Inflammatory macrophage treated with lipopolysaccharide for 4 hours (primary cell): ENCODE measurements around the gene SELENOS.

Experiments
- DNase-seq: peaks from one replicate; pipeline ENCODE4 v3.0.0-alpha.2; 2020

The SELENOS gene

DNA sequence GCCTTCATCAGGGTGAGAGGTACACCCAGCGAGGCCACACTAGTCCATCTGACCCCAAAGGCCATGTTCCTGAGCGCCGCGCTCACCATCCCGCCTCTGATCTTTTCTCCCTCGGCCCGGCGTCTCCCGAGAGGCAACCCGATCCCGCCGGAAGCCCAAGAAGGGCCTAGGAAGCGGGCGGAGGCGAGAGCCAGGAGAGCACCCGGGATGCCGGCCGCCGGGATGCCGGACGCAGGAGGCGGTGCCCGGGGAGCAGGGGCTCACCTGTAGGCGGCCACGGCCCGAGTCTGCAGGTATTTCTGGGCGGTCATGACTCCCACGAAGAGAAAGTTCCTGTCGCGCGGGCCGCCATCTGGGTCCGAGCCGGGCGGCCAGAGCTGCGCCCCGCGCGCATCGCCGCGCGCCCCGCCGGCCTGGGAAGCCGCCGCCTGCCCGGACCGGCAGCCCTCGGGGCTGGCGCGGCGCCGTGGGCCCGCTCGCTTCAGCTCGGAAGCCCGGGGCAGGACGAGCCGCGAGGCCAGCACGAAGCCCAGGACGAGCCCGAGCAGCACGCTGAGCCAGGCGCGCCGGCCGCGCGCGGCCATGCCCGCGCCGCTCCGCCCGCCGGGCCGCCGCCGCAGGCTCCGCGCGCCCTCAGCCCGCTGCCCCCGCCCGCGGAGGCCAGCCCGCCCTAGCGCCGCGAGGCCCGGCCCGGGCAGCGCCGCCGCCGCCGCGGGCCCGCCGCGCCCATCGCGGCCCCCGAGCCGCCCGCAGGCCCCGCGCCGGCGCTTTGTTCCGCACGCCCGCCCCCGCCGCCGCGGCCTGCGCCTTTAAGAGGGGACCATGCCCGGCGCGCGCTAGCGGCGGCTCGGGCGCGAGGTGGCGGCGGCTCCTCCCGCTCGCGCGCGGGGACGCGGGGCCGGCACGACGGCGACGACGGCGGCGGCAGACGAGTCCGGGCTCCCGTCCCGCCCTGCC, 26.1 kb downstream of the SELENOS start:
- DNase-seq: peak; percentile 71

DNA sequence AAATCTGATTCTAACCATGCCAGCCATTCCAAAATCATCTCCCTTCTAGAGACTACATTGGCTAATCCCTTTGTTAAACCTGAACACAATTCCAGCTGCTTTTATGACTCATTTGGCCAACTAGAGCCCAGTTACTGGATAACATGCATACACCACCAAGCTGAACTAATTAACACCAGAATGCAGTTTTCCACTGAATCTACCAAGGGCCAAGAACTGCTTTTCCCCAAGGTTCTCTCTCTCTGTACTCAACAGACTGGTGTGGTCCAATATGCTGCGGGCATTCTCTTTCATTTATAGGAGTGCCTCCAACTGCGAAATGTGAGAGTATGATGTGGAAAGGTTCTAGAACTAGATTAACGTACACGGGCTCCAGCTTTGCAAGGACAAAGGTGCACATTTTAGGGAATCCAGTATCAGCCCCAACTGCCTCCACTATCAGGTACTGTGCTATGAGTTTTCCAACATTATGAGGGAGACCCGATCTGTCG, 26.9 kb downstream of the SELENOS start:
- no peak for DNase-seq

DNA sequence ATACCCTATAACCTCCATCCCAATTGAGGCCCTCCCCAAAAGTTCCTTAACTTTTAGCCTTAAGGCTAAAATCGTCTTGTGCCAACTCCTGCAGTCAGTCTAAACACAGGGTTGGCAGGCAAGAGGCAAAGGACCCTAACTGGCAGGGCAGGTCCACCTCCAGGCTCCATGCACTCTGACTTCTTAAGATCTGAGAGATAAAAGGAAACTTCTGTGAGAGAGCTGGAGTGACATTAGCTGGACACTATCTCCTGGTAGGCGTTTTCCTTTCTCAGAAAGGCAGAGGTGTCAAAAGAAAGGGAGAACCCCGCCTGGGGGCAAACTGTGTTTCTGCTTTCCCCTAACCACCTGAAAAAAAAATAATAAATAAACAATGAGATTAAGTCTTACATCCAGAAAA, 29.0 kb downstream of the SELENOS start:
- DNase-seq: no peak

DNA sequence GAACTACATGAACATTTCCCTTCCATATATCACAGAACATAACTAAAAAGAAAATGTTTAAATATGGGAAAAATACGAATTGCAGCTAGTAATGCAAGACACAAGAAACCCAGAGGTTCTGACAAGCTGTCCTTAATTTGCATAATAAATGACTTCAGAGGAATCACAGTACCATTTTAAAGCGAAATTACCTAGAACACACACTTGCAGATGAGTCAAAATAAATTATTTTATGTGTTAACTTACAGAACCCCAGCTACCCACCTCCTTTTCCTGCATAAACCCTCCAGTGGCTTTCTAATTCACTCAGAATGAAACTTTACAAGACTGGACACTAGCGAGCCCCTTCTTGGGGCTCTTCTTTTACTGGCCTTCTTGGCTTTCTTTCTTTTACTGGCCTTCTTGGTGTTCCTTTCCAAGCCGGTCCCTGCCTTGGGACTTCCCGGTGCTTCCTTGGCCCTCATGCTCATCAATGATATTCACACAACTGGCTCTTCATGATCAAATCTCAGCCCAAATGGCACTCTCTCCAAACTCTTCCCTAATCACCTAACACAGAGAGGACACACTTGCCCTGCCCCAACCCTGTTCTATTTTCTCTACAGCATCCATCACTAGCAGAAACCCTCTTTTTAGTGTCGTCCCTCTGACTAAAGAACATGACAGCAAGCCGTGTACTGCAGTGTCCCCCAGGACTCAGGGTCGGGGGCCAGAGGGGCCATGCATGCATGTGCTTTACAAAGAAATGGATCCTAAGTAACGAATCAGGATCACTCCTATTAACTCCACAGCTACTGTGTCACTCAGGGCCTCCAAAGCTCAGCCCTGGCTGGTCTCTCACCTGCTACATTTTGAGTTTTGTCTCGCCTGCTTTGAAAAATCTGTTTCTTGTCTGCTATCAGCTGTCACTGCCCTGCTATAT, 30.2 kb downstream of the SELENOS start:
- DNase-seq: no peak

DNA sequence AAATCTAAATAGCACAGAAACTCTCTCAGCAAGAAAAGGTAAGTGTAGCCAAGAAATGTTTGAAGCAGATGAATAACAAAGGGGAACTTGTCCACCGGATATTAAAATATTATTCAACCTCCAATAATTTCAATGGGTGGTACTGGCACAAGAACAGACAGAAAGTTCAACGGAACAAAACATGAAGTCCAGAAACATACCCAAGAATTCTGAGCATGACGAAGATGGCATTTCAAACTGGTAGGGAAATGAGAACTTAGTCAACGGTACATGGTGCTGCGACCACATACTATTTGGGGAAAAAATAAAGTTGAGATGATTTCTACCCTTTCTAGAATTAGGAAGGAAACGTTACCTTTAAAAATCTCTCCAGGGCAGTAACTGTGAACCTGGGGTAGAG, 30.9 kb downstream of the SELENOS start:
- no peak for DNase-seq

DNA sequence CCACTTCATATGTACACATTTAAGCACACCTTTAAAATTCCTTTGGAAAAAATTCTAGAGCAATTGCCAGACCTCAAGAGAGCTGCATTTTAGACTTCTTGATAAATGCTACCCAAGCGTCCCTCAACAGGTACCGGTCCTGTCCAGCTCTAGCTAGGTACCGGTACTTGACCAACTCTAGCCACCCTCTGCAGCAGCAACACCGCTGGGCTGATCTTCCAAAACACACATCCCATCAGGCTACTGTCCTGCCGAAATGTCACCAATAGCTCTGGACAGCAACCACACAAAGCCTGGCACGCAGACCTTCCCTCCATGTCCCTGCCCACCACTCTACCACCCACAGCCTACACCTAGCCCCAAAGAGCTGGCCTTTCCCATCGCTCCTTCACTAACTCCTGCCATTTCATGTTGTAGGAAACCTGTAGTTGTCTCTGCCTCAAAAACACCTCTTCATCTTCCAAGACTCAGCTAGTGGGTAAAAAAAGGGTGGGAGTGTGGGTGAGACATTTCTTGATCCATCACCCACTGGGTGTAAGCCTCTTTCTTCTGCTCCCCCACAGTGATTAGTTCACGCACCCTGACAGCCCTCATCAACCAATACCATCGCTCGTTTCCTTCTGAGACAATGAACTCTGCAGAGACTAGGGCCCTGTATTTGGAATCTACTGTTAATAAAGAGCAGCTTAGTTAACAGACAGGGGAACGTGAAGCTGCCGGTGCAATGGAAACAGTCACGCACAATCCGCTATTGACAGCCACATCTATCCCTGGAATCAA, 32.2 kb downstream of the SELENOS start:
- no peak for DNase-seq

DNA sequence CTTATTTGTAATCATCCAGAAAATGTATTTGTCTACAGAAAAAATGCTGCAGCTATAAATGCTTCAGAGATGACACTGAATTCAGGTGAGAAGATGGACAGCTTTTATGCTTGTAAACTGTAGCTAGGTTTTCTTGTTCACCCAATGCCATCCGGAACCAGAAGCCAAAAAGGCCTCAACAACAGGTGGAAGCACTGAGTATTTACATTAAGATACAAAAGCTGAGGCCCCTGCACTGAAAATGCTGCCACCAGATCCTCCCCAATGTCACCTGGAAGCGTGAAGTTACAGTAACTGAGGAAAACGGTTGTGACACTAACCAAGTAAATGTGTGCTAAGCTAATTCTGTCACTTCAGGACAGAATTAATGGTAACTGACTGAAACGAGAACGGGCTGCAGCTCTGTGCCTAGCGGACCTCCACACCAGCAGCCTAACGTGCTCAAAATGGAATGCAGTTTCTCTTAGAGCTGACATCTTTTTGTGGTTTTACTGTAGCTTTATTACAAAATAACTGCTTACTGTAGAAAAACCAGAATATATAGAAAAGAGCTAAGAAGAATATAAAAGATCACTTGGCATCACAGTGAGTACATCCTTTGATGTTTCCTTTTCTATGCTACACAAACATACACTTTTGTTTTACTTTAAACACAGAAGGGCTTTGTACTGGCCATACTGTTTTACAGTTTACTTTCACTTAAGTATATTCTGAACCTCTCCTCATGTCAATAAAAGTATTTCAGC, 33.1 kb downstream of the SELENOS start:
- no peak for DNase-seq

DNA sequence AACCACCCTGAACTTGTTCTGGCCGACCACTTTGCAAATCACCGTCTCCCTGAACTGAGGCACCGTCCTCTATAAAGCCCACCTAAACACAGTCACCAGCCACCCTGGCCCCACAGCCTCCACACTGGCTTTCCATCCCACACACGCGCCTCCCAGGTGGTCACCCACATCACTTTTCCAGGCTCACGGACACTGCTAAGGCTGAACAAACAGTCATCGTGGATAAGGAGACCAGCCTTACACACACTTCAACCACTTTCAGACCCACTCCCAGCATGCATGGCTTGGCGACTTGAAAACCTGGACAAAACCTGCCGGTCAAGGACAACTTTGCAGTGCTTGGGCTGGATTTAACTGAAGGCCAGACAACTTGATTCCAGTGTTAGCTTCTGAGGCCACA, 33.9 kb downstream of the SELENOS start:
- no peak for DNase-seq

DNA sequence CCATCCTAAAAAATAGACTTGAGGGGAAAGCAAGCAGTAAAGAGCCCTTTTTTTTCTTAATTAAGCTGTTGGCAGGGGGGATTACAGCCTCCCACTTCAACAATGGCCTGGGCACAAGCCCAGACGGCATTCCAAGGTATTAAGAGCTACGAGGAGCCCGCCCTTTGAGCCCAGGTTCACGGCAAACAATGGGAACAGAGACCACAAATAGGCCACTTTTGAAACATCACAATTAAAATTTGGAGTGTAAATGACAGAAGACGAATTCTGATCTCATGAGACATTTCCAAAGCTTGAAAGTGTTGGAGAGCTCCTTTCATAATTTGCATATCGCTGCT, 34.3 kb downstream of the SELENOS start:
- DNase-seq: no peak

DNA sequence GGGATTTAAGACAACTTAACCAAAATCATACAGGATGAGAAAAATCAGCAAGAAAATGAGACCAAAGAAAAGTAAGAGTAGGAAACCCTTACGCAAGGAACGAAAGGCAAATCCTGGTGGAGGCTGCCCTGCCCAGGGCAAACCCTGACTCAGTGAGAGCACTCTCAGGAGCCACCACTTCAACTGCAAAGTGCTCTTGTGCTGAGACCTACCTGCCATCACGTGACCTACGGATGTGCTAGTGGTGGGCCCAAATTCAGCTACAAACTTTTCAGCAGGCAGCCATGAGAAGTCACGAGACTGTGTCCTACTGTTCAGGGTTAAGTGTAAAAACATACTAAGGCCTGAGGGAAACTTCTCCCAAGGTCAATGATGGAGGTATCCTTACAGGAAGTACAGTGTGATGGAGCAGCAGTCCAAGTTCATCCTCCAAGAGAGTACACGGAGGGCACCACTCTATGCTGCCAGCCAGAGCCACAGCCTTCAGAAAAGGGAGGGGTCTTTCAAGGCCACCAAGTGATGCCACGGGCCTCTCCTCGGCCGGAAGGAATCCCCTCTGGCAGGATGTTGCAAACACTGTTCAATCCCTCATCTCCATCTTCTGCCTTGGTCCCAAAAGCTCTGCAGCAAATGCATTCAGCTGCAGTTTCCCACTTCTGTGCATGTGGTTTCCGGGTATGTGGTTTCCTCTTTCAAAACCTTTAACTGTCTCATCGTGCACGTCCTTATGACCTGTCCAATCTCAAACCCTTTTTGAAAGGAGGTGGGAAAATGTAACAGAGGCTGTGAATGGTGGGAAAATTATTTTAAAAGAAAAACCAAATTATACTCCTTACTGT, 34.9 kb downstream of the SELENOS start:
- peak; percentile 82 for DNase-seq

DNA sequence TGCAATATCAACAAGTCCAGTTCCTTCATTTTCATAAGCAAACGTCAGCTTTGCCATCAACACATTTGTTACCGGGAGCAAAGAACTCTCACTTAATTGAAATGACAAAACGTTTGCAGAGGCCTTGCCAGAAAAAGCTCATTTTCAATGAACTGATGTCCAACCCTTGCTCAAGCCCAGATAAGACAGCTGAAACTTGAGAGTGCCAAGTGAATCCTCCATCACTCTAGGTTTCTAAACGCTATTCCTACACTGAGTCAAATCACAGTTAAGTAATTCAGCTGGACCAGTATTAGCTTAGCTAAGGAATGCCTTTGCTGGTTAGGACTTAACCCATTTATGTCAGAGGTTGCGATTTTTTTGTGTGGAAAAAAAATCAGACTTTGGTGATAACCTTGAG, 36.9 kb downstream of the SELENOS start:
- DNase-seq: no peak

DNA sequence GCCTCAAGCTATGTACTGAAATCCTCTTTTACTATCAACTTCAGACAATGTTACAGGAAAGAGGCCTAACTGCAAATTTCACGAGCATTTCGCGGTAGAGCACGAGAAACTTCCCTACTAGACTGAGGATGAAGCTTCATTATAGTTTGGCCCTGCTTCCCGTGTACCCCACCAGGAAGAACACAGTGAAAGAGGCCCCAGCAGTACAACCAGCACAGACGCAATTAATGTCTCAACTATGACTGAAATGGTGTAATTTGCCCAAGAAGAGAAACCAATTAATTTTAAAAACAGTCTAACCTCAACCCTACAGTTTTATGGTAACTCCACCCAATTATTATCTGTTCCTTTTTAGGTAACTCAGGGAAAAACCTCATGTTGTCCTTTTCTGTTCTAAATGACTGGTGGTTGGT, 37.6 kb downstream of the SELENOS start:
- peak; percentile 63 for DNase-seq

DNA sequence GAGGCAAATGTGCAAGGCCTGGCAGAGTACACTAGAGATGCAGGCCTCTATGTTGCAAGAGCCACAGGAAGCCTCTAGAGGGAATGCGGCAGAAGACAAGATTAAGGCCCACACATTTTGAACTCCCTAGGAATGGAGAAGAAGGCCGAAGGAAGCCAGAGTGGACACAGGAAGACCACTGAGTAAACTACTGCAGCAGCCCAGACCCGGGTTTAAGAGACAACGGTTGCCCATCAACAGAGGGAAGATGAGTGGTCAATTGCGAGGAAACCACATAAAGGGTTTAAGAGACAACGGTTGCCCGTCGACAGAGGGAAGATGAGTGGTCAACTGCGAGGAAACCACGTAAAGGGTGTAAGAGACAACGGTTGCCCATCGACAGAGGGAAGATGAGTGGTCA, 40.0 kb downstream of the SELENOS start:
- DNase-seq: peak; percentile 55

DNA sequence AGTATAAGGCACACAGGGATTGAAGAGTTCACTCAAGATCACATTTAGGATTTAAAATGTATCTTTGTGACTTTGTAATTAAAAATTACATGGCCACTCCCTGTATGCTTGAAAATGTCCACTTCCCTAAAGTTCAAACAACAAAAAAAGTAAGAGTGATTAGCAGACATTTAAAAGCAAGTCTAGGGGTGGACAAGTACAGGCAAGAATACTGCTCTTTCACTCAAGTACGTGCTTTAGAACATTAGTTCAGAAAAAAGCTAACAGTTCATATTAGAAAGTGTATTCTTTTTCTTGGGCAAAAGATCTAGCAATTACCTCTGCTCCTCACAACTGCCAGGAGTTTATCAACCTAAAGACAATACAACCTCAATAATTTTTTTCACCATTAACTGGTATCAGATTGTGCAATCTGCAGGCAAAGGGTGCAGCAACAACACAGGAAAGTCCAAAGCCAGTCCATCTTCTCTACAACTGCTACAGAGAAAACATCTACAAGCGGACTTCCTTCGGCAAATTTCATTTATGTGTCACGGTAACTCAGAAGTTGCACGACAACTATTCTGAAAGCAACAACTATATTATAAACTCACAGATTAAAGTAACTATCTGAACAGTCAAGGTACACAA, 43.5 kb downstream of the SELENOS start:
- DNase-seq: no peak

DNA sequence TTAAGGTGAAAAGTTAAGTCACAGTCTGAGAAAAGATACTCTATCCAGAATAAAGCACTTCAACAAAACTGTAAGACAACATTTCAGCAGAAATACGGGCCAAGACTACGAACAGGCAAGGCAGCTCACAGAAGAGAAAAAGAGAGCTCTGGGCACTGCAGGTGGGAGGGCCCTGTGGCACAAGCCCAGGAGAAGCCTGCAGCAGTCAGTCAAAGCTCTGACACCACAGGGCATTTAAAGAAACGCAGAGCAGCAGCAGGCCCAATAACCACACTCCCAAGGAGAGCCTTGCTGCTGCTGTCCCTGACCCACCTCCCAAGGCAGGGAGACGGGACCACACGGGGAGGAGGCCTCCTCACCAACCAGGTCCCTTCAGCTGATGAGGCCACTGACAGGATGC, 44.6 kb downstream of the SELENOS start:
- DNase-seq: no peak

DNA sequence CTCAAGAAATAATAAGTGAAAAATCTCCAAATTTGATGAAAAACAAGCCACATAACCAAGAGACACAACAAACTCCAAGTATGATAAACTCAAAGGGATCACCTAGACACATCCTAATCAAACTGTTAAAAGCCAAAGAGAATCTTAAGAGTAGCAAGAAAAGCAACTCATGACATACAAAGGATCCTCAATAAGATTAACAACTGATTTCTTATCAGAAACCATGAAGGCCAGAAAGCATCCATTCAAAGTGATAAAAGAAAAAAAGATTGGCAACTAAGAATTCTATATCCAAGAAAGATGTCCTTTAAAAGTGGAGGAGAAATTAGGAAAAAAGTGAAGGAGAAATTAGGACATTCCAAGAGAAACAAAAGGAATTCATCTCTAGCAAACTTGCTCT, 49.0 kb downstream of the SELENOS start:
- DNase-seq: no peak

DNA sequence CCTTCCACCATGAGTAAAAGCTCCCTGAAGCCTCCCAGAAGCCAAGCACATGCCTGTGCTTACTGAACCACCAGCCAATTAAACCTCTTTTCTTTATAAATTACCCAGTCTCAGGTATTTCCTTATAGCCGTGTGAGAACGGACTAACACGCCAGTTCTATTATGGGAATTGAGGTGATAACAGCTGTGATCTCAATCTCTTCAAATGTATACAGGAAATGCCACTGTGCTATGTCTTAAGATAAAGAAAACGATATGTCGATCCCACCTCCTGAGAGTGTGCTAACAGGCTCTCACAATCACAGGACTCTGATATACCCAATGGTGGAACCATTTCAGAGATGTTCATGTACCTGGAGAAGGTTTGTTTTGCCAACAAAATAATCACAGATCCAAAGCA, 51.6 kb downstream of the SELENOS start:
- no peak for DNase-seq
